Measurements from ENCODE around the gene GRAMD1A.

GRAMD1A gene

DNA sequence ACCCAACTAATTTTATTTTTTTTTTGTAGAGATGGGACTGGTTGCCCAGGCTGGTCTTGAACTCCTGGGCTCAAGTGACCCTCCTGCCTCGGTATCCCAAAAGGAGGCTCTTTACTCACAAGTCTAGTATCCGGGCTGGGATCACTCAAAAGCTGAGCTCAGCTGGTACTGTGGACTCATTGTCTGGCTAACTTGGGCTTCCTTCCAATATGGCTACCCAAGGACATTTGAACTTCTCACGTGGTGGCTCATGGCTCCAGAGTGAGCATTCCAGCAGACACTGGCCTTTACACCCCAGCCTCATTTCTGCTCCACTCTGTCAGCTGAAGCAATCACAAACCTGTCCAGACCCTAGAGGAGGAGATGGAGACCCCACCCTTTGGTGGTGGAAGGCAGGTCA is 70.3 kb downstream of the GRAMD1A start:
- no peak overlapping the region for H3K4me3 ChIP-seq (ENCODE audit: low read depth, low read length)
- in situ Hi-C loops (cut with HindIII; ENCODE audit: low sequenced_read_pairs) = no loop called here
- no peak for DNase-seq (ENCODE audit: low read depth, low spot score)
- TF ChIP-seq, protein P1, sequence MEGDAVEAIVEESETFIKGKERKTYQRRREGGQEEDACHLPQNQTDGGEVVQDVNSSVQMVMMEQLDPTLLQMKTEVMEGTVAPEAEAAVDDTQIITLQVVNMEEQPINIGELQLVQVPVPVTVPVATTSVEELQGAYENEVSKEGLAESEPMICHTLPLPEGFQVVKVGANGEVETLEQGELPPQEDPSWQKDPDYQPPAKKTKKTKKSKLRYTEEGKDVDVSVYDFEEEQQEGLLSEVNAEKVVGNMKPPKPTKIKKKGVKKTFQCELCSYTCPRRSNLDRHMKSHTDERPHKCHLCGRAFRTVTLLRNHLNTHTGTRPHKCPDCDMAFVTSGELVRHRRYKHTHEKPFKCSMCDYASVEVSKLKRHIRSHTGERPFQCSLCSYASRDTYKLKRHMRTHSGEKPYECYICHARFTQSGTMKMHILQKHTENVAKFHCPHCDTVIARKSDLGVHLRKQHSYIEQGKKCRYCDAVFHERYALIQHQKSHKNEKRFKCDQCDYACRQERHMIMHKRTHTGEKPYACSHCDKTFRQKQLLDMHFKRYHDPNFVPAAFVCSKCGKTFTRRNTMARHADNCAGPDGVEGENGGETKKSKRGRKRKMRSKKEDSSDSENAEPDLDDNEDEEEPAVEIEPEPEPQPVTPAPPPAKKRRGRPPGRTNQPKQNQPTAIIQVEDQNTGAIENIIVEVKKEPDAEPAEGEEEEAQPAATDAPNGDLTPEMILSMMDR (IDR thresholded peaks at IDR 0.05; ENCODE audit: low read depth, low read length) = no peak

DNA sequence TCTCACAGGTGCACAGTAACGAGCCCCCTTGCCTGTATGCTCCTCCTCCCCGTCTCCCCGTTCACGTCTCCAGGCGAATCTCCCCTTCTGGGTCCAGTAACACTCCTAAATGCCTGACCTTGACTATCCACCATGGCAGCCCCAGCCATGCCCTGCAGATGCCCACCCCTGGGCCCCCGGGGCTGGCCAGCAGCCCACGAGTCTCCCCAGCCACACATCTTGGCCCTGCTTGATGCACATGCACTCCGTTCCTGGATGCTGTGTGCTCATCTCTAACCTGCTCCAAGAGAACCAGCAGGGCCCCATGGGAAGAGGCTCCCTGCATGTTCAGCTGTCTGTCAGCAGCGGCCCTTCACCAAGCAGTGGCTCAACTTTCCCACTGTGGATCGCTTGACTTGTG is 73.4 kb downstream of the GRAMD1A start:
- DNase-seq (ENCODE audit: low read depth, low spot score) = no peak
- in situ Hi-C loops (cut with HindIII; ENCODE audit: low sequenced_read_pairs) = no loop called here
- H3K4me3 ChIP-seq (ENCODE audit: low read depth, low read length) = no peak overlapping the region
- TF ChIP-seq, protein P1 (IDR thresholded peaks at IDR 0.05; ENCODE audit: low read depth, low read length) = no peak

DNA sequence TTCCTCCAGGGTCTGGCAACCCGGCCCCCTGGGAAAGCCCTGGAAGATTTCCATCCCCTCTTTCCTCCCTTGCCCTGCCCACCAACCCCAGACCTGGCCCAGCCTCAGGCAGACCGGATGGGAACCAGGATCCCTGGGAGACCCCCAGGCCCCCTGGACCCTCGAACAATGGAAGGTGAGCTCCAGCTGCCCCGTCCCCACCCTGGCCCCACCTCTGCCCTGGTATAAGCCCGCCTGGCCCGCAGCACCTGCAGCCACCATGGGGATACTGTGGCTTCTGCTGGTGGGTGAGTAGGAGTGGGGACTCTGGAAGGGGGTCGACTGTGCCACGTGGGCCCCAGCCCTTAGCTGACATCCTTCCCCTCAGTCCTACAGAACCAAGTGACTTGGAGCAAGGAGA is 73.8 kb downstream of the GRAMD1A start:
- no peak for DNase-seq (ENCODE audit: low read depth, low spot score)
- no peak overlapping the region for H3K4me3 ChIP-seq (ENCODE audit: low read depth, low read length)
- in situ Hi-C loops (cut with HindIII; ENCODE audit: low sequenced_read_pairs) = no loop called here
- TF ChIP-seq, protein P1 (IDR thresholded peaks at IDR 0.05; ENCODE audit: low read depth, low read length) = no peak

DNA sequence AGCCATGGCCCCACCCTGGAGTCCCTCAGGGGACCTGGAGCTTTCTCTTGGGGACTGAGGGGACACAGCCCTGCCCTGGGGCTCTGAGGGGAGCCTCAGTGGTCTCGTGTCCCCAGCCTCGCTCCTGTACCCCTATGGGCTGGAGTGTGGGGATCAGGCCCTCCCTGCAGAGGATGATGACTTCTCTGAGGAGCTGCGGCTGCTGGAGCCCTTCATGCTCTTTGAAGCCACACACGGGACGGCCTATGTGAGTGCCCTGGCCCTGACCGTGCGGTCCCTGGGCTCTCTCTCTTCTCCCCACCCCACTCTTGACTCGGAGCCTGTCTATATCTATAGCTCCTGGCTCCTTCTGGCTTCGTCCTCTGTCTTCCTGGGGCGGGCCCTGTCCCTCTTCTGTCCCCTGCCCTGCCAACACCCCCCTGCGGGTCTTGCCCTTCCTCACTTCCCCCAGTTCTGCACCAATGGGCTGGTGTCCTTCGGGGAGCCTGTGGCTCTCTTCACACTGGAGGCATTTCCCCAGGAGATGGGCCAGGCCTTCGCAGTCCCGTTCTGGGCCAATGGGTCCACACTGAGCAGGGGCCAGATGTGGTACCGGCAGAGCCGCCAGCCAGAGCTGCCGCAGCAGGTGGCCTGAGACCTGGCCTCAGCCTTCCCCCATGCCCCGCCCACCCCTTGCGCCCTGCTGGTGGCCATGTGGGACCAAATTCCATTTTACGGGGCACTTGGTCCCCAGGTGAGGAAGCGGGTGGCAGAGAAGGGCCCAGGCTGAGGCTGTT is 74.5 kb downstream of the GRAMD1A start:
- no peak for DNase-seq (ENCODE audit: low read depth, low spot score)
- in situ Hi-C loops (cut with HindIII; ENCODE audit: low sequenced_read_pairs) = no loop called here
- TF ChIP-seq, protein P1 (IDR thresholded peaks at IDR 0.05; ENCODE audit: low read depth, low read length) = no peak
- H3K4me3 ChIP-seq (ENCODE audit: low read depth, low read length) = no peak overlapping the region

DNA sequence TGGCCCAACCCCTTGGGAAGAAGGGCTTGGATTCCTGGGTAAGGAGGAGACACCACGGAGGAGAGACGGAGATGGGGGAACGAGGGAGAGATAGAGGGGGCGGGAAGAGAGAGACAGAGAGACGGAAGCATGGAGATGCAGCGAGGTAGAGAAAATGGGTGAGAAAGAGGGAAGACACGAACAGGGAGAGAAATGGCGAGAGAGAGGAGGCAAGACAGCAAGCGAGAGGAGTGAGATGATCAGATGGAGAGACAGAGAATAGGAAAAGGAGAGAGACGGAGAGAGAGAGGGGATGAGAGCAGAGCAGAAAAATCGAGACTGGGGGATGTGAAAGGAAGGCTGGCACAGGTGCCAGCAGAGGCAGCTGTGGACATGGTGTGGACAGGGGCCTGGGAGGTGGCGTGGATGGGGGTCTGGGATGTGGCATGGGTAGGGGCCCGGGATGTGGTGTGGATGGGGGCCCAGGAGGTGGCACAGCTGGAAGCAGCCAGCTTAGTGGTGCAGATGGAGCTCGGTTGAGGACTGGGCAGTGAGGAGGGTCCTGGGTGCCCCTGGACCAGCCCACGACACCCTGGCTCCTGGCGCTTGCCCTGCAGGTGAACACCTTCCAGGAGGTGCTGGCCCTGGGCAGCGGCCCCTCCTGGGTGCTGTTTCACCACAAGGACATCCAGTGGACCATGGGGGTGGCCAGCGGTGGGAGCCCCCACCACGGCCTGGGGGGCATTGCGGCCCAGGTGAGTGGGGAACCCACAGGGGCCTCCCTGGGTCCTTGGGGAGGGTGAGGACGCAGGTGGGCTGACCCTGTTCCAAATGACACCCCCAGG is 75.3 kb downstream of the GRAMD1A start:
- no peak for DNase-seq (ENCODE audit: low read depth, low spot score)
- TF ChIP-seq, protein P1 (IDR thresholded peaks at IDR 0.05; ENCODE audit: low read depth, low read length) = no peak
- no peak overlapping the region for H3K4me3 ChIP-seq (ENCODE audit: low read depth, low read length)
- in situ Hi-C loops (cut with HindIII; ENCODE audit: low sequenced_read_pairs) = no loop called here

DNA sequence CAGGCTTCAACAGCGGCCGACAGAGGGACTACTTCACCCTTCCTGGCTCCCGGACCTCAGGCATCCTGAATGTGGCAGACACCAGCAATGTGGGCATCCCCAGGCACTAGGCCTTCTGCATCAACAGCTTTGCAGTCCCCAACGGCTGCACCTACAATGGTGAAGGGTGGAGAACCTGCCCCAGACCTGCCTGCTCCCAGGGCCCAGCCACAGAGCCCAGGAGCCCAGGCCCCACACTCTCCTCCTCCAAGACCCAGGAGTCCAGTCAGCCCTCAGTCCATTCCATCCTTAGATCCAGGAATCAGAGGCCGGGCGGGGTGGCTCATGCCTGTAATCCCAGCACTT is 75.9 kb downstream of the GRAMD1A start:
- no peak overlapping the region for H3K4me3 ChIP-seq (ENCODE audit: low read depth, low read length)
- in situ Hi-C loops (cut with HindIII; ENCODE audit: low sequenced_read_pairs) = no loop called here
- DNase-seq (ENCODE audit: low read depth, low spot score) = no peak
- TF ChIP-seq, protein P1 (IDR thresholded peaks at IDR 0.05; ENCODE audit: low read depth, low read length) = no peak

All from astrocyte of the spinal cord (primary cell).